Natural killer cell (primary cell): ENCODE data around the gene EYS. TPM values are rescaled to one million over a fixed set of nuclear protein-coding genes. Genes with fewer than 3 reads are reported as not detected.

Experiments
- ATAC-seq, 3 donors: fragments of 150-1000 bp in 2 of 3; fragments of 200-7000 bp in 1 of 3; cut with Tn5 transposase; 1 replicate in 1 of 3; 2 replicates in 2 of 3; pipeline ENCODE4 v1.10.0; 2021; ENCODE audit warnings: mild to moderate bottlenecking in 2 of 3, moderate library complexity in 2 of 3
- DNase-seq, 2 donors: peaks; one replicate each; pipeline versions ENCODE4 v3.0.0 to v3.0.0-alpha.2; 2013 to 2021; ENCODE audit warnings: mixed read lengths in 1 of 2
- H3K27ac ChIP-seq: one replicate; pipeline ENCODE4 v1.5.1; 2013; ENCODE audit warnings: mild to moderate bottlenecking, low read length
- H3K27me3 ChIP-seq: one replicate; pipeline ENCODE4 v1.6.1; 2013; ENCODE audit warnings: low read length; ENCODE audit not compliant: control insufficient read depth, insufficient read depth
- H3K36me3 ChIP-seq: one replicate; pipeline ENCODE4 v1.6.1; 2013; ENCODE audit warnings: low read length; ENCODE audit not compliant: control insufficient read depth, insufficient read depth
- H3K4me1 ChIP-seq: one replicate; pipeline ENCODE4 v1.6.1; 2013; ENCODE audit warnings: low read length; ENCODE audit not compliant: control insufficient read depth, insufficient read depth
- H3K4me3 ChIP-seq: one replicate; pipeline ENCODE4 v1.5.1; 2013; ENCODE audit warnings: low read length
- H3K9me3 ChIP-seq: one replicate; pipeline ENCODE4 v1.6.1; 2013; ENCODE audit warnings: low read length; ENCODE audit not compliant: control insufficient read depth, insufficient read depth
- H3K27ac Mint-ChIP-seq, 2 donors: one replicate each; pipeline ENCODE4 v1.8.0; 2022; ENCODE audit warnings: mild to moderate bottlenecking in 2 of 2, mixed read lengths in 2 of 2, moderate library complexity in 1 of 2
- H3K27me3 Mint-ChIP-seq, 2 donors: one replicate each; pipeline ENCODE4 v1.8.0; 2022; ENCODE audit warnings: low read depth in 2 of 2, mixed read lengths in 2 of 2
- H3K36me3 Mint-ChIP-seq: one replicate; pipeline ENCODE4 v1.8.0; 2022; ENCODE audit warnings: mixed read lengths
- H3K4me1 Mint-ChIP-seq, 2 donors: one replicate each; pipeline ENCODE4 v1.8.0; 2022; ENCODE audit warnings: mixed read lengths in 2 of 2
- H3K4me3 Mint-ChIP-seq: one replicate; pipeline ENCODE4 v1.8.0; 2022; ENCODE audit warnings: mild to moderate bottlenecking, moderate library complexity, mixed read lengths
- H3K9me3 Mint-ChIP-seq, 2 donors: one replicate each; pipeline ENCODE4 v1.8.0; 2022; ENCODE audit warnings: mixed read lengths in 2 of 2
- WGBS: methylation state at CpG from one replicate; pipeline ENCODE4 v1.1.7; 2013; ENCODE audit warnings: missing lambda C conversion rate; ENCODE audit not compliant: insufficient coverage; 5-methylcytosine and 5-hydroxymethylcytosine counted together
- intact Hi-C: fragments of 100-400 bp; cut with micrococcal nuclease; formaldehyde crosslinking; loops from one replicate; pipeline ENCODE4 v1.14.2; 2022
- total RNA-seq, 4 donors: library from RNA; stranded (reverse); fragments of 120-200 nt in 1 of 4; gene quantifications; one replicate each; pipeline versions ENCODE4 v1.2.3 to v1.2.4, GENCODE V29; 2013 to 2022
- TF ChIP-seq, protein P1 (sequence below): fragments of 200-600 bp; IDR thresholded peaks from one replicate; pipeline ENCODE4 v1.8.0; 2022; ENCODE audit warnings: antibody characterized with exemption

Gene EYS
- total RNA-seq, 3 donors from 2014 or later (not counting 1 experiment from before 2014, with no cell fraction given): 0.55 TPM; not detected in 2

DNA sequence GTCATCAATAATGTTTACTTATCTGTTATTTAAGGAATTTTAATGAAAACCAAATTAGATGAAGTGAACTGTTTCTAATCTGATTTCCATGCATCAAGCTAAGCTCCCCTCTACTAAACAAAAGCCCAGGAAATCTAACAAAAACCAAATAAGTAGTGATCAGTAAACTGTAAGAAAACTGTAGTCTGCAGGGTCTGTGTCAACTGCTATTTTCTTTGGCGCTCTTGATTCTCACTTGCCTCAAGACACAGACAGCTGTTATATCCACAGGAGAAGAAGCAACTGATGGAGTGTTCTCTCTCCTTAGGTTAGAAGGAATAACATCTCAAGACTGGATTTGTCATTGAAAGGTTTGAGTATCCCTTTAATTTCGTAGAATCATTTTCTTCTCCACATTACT is 1777.9 kb downstream of the EYS start:
- TF ChIP-seq, protein P1, sequence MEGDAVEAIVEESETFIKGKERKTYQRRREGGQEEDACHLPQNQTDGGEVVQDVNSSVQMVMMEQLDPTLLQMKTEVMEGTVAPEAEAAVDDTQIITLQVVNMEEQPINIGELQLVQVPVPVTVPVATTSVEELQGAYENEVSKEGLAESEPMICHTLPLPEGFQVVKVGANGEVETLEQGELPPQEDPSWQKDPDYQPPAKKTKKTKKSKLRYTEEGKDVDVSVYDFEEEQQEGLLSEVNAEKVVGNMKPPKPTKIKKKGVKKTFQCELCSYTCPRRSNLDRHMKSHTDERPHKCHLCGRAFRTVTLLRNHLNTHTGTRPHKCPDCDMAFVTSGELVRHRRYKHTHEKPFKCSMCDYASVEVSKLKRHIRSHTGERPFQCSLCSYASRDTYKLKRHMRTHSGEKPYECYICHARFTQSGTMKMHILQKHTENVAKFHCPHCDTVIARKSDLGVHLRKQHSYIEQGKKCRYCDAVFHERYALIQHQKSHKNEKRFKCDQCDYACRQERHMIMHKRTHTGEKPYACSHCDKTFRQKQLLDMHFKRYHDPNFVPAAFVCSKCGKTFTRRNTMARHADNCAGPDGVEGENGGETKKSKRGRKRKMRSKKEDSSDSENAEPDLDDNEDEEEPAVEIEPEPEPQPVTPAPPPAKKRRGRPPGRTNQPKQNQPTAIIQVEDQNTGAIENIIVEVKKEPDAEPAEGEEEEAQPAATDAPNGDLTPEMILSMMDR: no peak
- Mint-ChIP-seq H3K27ac (no peak overlapping the region), H3K9me3 (peaks cover 2% of the 10 kb centered on the region in 2 donors), H3K27me3 (no peaks in the 10 kb centered on the region), H3K4me3 (no peak overlapping the region), H3K36me3 (no peaks in the 10 kb centered on the region), H3K4me1 (no peaks in the 10 kb centered on the region)
- ATAC-seq: no peak
- Histone ChIP-seq H3K27me3 (no peaks in the 10 kb centered on the region), H3K36me3 (no peaks in the 10 kb centered on the region), H3K4me3 (no peak overlapping the region), H3K9me3 (no peaks in the 10 kb centered on the region), H3K4me1 (no peaks in the 10 kb centered on the region), H3K27ac (no peak overlapping the region)
- intact Hi-C loops: no loop called here
- DNase-seq: no peak
- WGBS: 100% methylated on average over 1 of the region's 2 CpGs

DNA sequence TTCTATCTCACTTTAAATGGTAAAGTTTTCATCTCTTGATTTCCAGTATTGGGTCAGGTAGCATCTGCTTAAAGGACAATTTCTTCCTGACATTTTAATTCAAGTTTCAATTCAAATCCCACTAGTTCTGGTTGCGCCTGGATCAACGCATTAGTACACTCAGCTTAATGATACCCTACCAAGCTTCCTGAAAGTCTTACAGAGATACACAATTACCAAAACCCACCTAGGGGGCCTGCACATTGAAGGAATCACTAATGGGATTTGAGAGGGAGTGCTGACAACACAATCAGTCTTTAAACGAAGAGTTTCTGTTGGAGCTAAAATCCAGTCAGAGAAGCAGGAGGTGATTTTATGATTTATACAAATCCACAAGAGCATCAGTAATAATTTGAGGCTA is 1778.4 kb downstream of the EYS start:
- Mint-ChIP-seq H3K4me1 (no peaks in the 10 kb centered on the region), H3K9me3 (peaks cover 2% of the 10 kb centered on the region in 2 donors), H3K27me3 (no peaks in the 10 kb centered on the region), H3K27ac (no peak overlapping the region), H3K4me3 (no peak overlapping the region), H3K36me3 (no peaks in the 10 kb centered on the region)
- ATAC-seq: no peak
- H3K27me3 ChIP-seq: no peaks in the 10 kb centered on the region
- no peak overlapping the region for H3K4me3 ChIP-seq
- 94% methylated on average over 3 of the region's 3 CpGs for WGBS
- TF ChIP-seq, protein P1: no peak
- H3K9me3 ChIP-seq: no peaks in the 10 kb centered on the region
- no peaks in the 10 kb centered on the region for H3K36me3 ChIP-seq
- H3K4me1 ChIP-seq: no peaks in the 10 kb centered on the region
- H3K27ac ChIP-seq: no peak overlapping the region
- intact Hi-C loops: no loop called here
- DNase-seq: no peak

DNA sequence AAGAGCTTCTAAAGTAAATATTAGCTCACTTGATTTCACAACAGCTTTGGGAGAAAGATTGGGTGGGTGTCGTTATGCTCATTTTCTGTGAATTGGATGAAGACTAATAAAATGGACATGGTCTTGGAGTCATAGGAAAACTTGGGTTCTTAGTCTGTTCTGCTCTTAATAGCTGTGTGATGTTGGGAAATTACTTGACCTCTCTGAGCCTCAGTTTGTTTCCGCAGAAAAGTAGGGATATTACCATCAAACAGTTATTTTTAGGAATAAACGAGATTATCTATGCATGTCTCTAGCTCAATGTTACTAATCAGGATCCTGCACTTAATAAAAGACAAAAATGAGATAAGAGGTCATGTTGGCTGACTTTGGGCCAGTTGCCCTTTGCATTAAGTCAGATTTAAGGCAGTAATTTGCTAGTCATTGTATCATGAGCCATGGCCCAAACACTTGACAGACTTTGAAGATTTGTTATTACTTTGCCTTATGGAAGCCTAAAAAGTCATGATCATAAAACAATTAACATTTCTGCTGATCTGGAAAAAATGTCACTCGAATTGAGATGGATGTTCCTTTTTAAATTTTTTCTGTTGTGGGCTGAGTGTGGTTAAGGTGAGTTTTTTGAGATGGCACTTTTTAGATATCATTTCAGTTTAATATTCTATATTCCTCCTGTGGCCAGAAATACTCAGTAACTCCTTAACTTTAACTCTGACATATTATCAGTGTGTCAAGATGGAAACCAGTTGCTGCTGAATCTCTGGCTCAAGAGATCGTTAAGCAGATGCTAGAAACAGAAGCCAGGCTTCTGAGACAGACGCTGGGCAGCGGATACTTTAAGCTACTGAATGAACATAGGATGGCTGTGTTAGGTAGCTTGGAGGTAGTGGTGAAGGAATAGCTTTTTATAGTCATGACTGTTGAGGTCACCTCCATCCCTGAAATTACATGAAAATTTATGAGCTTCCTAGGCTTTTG is 1779.8 kb downstream of the EYS start:
- DNase-seq (no peak), ATAC-seq (no peak)
- Mint-ChIP-seq H3K9me3 (peaks cover 2% of the 10 kb centered on the region in 2 donors), H3K4me3 (no peak overlapping the region), H3K27me3 (no peaks in the 10 kb centered on the region), H3K36me3 (no peaks in the 10 kb centered on the region), H3K27ac (no peak overlapping the region), H3K4me1 (no peaks in the 10 kb centered on the region)
- no peaks in the 10 kb centered on the region for H3K27me3 ChIP-seq
- WGBS: 77% methylated on average over 5 of the region's 7 CpGs
- H3K27ac ChIP-seq: no peak overlapping the region
- H3K4me3 ChIP-seq: no peak overlapping the region
- H3K9me3 ChIP-seq: no peaks in the 10 kb centered on the region
- TF ChIP-seq, protein P1: no peak
- no peaks in the 10 kb centered on the region for H3K4me1 ChIP-seq
- intact Hi-C loops: no loop called here
- H3K36me3 ChIP-seq: no peaks in the 10 kb centered on the region
